ENCODE results near the gene ZNF480. TPM values are rescaled to one million over a fixed set of nuclear protein-coding genes. Genes with fewer than 3 reads are reported as not detected.

ZNF480 gene
- total RNA-seq, 1 donor from 2014 or later: 20.8 TPM

DNA sequence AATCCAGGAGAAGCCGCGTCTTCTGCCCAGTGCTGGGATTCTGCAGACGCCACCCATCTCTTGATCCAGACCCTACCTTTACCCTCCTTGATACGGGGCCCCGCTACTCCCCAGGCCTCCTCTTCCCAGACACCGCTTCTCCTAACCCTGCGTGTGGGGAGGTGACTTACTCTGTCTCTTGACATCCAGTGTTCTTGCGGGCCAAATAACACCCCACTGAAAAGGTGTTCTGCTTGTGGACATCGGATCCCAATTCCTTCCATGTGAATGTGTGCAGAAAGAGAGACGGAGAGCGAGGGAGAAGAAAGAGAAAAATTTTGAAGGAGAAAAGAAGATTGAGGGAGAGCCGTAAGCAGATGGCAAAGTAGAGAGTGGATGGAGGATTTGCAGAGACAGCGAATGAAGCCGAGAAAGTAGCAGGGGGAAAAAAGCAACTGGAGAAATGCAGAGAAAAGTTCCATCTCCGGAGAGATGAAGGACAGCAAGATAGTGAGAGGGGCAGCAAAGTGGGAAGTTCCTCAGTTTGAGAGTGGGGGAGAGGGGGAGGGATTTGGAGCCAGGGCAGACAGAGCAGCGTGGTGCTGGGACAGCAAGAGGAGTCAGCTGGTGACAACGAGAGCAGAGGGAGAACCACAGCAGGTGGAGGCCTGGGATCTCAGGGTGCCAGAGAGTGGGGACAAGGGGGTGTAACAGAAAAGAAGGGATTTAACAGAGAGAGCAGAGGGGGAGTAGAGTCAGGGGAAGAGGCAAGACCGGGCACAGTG lies 814 bp downstream of the ZNF480 start:
- TF ChIP-seq, protein P1, sequence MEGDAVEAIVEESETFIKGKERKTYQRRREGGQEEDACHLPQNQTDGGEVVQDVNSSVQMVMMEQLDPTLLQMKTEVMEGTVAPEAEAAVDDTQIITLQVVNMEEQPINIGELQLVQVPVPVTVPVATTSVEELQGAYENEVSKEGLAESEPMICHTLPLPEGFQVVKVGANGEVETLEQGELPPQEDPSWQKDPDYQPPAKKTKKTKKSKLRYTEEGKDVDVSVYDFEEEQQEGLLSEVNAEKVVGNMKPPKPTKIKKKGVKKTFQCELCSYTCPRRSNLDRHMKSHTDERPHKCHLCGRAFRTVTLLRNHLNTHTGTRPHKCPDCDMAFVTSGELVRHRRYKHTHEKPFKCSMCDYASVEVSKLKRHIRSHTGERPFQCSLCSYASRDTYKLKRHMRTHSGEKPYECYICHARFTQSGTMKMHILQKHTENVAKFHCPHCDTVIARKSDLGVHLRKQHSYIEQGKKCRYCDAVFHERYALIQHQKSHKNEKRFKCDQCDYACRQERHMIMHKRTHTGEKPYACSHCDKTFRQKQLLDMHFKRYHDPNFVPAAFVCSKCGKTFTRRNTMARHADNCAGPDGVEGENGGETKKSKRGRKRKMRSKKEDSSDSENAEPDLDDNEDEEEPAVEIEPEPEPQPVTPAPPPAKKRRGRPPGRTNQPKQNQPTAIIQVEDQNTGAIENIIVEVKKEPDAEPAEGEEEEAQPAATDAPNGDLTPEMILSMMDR (conservative IDR thresholded peaks at IDR 0.05; ENCODE audit: low read depth, low read length): no peak
- peak overlapping the region; percentile 67 for H3K4me3 ChIP-seq (ENCODE audit: low read depth, low read length)
- peak; percentile 10 for DNase-seq (ENCODE audit: low read depth)

DNA sequence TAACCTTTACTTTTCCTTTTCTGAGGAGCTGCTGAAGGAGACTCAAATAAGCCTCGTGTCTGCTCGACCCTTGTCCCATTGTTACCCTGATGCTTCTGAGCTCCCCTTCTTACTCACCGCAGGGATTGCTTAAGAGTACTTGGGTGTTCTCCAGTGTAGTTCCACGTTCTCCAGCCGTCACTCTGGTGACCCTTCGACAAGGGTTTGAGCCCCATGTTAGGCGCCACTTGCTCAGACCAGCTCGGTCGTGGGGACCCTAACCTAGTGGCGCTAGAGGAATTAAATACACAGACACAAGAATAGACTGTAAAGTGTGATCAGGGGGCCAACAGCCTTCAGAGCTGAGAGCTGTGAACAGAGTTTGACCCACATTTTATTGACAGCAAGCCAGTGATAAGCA lies 10.3 kb downstream of the ZNF480 start:
- H3K4me3 ChIP-seq (ENCODE audit: low read depth, low read length): no peak overlapping the region
- TF ChIP-seq, protein P1 (conservative IDR thresholded peaks at IDR 0.05; ENCODE audit: low read depth, low read length): no peak
- no peak for DNase-seq (ENCODE audit: low read depth)

DNA sequence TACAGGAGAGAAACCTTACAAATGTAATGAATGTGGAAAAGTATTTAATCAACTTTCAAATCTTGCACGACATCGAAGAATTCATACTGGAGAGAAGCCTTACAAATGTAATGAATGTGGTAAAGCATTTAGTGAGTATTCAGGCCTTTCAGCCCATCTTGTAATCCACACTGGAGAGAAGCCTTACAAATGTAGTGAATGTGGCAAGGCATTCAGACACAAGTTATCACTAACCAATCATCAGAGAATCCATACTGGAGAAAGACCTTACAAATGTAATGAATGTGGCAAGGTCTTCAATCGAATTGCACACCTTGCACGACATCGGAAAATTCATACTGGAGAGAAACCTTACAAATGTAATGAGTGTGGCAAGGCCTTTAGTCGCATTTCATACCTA lies 25.5 kb downstream of the ZNF480 start:
- TF ChIP-seq, protein P1 (conservative IDR thresholded peaks at IDR 0.05; ENCODE audit: low read depth, low read length): no peak

DNA sequence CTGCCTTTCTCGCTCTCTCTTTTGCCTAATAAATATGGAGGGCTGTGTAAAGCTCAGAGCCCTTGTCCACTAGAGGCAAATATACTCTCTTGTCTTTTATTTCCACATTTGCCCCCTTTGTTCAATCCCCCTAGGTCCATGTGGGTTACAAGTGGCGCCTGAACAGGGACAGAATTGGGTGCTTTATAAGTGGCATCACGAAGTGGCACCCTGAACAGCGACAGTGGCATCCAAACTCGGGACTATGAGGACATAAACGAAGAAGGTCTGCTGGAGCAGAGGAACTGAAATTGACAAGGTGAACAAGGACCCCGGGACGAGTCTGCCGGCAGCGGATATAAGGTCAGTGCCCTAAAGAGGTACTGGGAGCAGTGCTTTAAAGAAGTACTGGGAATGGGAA lies 34.8 kb downstream of the ZNF480 start:
- TF ChIP-seq, protein P1 (conservative IDR thresholded peaks at IDR 0.05; ENCODE audit: low read depth, low read length): no peak
- no peak for DNase-seq (ENCODE audit: low read depth)
- H3K4me3 ChIP-seq (ENCODE audit: low read depth, low read length): no peak overlapping the region

More for the DNA sequence above, 25.5 kb downstream of the ZNF480 start:
- DNase-seq (ENCODE audit: low read depth): no peak
- no peak overlapping the region for H3K4me3 ChIP-seq (ENCODE audit: low read depth, low read length)

DNA sequence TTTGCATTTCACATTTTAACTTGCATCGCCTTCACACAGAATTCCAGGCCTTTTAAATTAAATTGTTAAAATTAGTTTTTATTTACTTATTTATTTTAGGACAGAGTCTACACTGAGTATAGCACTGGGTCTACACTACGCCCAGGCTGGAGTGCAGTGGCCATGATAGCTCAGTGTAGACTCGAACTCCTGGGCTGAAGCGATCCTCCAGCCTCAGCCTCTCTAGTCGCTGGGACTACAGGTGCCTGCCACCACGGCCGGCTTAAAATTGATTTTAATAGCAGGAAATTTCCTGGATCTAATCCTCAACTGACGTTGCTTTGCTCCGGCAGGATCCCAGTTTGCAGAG lies 38.8 kb downstream of the ZNF480 start:
- no peak for DNase-seq (ENCODE audit: low read depth)
- TF ChIP-seq, protein P1 (conservative IDR thresholded peaks at IDR 0.05; ENCODE audit: low read depth, low read length): no peak
- peak overlapping the region; percentile 72 for H3K4me3 ChIP-seq (ENCODE audit: low read depth, low read length)

DNA sequence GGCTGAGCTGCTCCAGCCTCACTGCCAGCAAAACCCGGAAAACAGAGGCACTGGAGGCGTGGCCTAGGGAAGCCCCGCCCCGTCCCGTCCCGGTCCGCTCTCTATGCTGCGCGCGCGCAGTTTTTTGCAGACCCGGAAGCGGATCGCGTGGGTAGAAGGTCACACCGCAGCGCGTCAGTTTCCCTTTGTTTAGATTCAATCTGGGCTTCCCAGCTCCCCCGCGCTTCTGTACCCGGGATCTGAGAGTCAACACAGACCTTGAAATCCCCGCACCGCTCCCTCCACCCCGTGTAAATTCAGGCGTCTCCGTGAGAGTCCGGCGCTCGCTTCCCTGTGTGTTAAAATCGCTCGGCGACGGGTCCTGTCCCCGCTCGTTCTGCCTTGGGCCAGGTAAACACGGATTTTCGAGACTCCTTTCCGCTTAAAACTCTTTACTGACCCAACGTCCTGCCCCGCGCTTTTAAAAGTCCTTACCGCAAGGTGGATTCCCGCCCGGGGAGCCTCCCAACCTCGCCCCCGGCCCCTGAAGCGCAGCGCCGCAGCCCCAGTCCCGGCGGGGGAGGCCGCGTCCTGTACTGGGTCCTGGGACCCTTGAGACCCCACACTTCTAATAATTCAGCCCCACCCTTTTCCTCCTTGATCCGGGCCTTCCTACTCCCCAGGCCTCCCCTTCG lies 39.3 kb downstream of the ZNF480 start, which contains the start of gene ZNF610:
TSS of gene ZNF610 (plus strand) at position 127 of the 674 bp plus-strand sequence. CDS start 12,930 bp downstream, outside the sequence.
- DNase-seq (ENCODE audit: low read depth): peak; percentile 15
- peak within 1 kb of the TSS; percentile 72 for H3K4me3 ChIP-seq (ENCODE audit: low read depth, low read length)
- TF ChIP-seq, protein P1 (conservative IDR thresholded peaks at IDR 0.05; ENCODE audit: low read depth, low read length): no peak
